HG03280 (cell line): ENCODE data around the gene OLFML3.
A peak's percentile ranks its signal among the peaks of the same experiment; 100 is the strongest.

Experiments
- ATAC-seq: cut with Tn5 transposase; IDR thresholded peaks from one replicate; pipeline ENCODE4 v1.9.1; 2021; ENCODE audit warnings: mild to moderate bottlenecking, moderate library complexity; ENCODE audit not compliant: unreplicated experiment

Gene OLFML3, protein sequence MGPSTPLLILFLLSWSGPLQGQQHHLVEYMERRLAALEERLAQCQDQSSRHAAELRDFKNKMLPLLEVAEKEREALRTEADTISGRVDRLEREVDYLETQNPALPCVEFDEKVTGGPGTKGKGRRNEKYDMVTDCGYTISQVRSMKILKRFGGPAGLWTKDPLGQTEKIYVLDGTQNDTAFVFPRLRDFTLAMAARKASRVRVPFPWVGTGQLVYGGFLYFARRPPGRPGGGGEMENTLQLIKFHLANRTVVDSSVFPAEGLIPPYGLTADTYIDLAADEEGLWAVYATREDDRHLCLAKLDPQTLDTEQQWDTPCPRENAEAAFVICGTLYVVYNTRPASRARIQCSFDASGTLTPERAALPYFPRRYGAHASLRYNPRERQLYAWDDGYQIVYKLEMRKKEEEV

DNA sequence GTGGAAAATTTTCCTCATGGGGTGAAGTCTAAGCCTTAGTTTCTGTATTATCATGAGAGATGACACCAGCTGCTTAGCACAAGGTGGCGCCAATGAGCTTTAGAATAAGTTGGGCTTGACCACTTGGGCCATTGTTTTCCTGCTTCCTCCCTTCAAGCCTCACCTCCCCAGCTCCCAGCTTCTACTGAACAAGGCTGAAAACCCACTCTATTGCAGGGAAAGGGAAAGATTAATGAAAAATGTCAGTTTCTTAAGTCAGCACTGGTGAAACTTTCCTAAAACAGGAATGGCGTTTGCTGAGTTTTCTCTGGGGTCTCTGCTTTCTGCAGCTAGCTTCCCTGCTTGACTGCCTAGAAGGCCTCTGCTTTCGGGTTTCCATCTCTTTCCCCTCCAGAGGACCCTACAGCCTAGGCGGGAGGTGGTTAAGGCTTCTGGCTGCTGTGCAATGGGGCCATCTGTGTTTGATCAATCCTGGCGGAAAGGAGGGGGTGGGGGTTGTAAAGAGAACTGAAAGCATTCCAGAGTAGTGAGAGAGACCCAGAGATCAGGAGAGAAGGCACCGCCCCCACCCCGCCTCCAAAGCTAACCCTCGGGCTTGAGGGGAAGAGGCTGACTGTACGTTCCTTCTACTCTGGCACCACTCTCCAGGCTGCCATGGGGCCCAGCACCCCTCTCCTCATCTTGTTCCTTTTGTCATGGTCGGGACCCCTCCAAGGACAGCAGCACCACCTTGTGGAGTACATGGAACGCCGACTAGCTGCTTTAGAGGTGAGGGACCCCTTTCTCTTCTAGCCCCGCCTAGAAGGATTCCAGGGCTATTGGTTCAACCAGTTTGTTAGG is at the start of gene OLFML3:
Gene OLFML3 (plus strand): TSS at position 612 of the 840 bp plus-strand sequence. CDS start 43 bp downstream, at position 655.
- ATAC-seq, result no peak

DNA sequence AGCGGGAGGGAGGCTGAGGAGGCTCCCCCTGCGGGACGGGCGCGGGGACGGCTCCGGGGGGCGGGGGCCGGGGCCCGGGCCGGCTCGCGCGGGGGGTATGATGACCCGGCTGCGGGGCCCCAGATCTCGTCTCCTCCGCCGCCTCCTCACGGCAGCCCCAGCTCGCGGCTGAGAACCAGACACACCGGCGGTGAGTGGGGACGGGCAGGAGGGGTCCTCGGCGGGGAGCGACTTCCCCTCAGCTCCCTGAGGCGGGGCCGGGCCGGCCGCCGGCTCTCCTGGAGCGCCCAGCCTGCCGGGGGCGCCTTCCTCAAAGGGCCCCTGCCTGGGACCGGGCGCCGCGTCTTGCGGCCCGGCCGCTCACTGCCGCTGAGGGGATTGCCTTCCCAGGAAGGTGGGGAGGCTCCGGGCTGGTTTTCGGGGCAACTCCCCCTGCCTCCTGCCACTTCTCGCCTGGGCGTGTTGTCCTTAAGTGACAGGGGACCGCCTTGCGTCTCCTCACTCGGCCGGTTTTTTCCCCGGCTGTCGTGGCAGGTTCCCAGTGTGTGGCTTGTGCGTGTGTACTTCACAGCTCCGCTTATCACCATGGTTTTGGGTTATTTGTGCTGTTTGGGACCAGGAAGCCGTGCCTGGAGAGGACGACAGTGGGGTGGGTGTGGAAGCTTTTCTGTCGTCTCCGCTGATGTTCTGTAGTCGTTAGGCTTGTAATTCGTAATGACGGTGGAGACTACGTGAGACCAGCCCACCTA is 49.4 kb upstream of the OLFML3 start:
- peak; percentile 31 for ATAC-seq

DNA sequence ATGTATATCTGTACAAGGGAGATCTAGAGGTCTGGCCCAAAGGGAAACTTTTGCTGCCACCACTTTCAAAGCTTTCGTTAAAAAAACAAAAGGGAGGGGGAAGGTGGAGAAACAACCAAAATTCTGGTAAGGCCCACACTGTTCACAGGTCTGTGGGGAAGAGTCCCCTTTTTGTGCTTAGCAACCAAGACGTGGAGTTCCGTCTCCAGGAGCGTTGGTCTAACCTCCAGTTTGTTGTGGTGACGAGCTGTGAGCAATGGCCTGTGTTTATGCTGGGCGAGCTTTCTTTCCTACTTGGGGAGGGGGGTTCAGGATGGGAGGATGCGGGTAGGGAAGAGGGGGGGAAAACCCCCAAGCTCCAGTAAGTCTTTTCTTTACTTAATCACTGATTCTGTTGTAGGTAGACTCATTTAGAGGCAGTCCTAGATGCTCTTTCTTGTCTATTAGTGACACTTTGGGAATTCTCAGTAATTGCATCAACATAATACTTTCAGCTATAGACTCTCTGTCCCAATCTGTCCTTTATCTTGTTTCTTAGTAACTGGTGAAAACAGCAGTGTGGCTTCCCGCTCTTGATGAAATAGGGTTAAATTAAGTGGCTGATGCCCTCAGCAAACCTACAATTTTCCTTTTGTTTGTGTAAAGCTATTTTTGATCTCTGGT is 48.6 kb upstream of the OLFML3 start:
- peak; percentile 26 for ATAC-seq

DNA sequence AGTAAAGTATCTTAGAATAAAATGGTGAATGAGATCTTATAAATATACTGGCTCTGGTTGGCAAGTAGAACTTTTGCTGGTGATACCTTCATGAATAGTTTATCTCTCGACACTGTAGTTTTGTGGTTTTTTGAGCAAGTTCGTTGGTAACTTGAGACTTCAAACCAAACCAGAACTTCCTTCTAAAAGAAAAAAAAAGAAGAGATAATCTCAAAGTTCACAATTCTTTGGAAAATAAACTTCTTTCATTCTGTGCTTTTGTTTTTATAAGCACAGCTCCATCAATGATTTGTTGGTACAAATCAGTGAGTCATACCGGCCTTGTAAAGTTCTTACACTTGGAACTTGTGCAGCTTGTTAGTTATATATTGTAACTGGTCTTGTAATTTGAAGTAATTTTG is 47.8 kb upstream of the OLFML3 start:
- ATAC-seq, result no peak

DNA sequence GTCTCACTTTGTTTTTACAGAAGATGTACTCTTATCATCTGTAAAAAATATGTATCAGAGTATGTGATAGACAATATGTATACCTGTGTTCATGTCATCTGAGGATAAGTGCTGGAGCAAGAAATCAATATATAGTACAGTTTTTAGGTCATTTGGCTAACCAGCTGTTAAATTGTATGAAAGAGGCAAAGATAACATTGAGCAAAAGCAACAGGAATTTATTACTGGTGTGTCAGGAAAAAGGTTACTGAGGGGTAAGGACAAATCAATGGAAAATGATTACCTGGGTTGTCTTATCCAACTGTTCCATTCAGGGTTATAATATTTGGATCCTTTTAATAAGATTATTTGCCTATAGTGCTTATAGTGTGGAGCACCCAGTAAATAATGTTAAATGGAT is 45.3 kb upstream of the OLFML3 start:
- no peak for ATAC-seq

DNA sequence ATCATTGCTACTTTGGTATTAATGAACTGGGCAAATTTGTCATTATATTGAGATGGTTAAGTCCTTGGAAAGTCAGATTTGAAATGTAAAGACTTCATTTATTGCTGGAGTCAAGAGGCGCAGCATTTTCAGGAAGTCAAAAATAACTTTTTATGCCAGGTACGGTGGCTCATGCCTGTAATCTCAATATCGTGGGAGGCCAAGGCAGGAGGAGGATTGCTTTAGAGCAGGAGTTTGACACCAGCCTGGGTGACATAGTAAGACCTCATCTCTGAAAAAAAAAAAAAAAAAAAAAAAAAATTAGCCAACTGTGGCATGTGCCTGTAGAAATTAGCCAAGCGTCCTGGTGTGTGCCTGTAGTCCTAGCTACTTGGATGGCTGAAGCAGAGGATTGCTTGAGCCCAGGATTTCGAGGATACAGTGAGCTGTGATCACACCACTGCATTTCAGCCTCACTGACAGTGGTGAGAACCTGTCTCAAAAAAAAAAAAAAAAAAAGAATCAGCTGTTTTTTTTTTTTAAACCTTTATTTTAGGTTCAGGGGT is 44.7 kb upstream of the OLFML3 start:
- ATAC-seq, result no peak

DNA sequence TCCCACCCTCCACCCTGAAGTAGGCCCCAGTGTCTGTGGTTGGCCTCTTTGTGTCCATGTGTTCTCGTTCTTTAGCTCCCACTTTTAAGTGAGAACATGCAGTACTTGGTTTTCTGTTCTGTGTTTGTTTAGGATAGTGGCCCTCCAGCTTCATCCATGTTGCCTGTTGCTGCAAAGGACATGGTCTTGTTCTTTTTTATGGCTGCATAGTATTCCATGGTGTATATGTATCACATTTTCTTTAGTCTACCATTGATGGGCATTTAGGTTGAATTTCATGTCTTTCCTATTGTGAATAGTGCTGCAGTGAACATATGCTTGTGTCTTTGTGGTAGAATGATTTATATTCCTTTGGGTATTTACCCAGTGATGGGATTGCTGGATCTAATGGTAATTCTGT is 44.1 kb upstream of the OLFML3 start:
- no peak for ATAC-seq

DNA sequence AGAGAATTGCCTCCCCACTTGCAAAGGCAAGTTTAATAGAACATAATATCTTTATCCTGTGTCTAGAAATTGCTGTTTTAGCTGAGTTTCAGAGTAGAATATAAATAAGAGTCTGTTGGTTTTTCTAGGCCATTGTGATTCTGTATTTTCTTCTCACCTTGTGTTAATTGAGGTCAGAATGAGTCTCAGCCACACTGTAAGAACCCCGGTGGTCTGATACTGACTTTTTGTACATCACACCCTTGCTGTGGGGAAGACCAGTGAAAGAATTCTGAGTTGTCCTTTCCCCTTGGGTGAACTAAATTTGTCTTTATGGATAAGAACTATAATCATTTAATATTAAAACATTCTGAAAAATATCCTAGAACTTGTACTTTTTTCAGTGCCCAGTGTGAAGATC is 43.3 kb upstream of the OLFML3 start:
- no peak for ATAC-seq

DNA sequence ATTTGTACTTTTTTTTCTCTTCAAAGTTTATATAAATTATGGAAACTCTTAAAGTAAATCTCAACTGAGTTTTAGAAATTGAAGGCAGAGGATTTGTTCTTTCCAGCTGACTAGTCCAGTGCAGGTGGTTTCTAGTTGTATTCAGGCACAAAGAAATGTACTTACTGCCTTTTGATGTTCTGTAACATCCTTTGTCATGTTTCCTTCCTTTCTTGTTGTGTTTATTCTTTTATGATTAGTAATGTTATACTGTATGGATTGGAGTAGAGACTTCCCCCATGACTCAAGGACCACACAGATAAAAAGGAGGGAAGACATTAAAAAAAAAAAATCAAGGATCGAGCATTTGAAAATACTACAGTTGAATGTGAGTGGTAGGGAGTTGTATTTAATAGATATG is 42.1 kb upstream of the OLFML3 start:
- no peak for ATAC-seq

DNA sequence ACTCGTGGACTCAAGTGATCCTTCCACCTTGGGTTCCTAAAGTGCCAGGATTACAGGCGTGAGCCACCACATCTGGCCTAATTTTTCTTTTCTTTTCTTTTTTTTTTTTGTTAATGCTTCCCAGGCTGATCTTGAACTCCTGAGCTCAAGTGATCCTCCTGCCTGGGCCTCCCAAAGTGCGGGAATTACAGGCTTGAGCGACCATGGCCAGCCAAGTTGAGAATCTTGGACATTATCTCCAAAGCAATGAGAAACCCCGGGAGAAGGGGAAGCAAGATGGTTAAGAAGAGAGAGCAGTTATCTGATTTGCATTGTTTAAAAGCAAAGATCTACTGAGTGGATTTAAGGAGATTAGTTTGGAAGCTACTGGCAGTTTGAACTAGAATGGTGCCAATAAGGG is 41.1 kb upstream of the OLFML3 start:
- ATAC-seq, result no peak

DNA sequence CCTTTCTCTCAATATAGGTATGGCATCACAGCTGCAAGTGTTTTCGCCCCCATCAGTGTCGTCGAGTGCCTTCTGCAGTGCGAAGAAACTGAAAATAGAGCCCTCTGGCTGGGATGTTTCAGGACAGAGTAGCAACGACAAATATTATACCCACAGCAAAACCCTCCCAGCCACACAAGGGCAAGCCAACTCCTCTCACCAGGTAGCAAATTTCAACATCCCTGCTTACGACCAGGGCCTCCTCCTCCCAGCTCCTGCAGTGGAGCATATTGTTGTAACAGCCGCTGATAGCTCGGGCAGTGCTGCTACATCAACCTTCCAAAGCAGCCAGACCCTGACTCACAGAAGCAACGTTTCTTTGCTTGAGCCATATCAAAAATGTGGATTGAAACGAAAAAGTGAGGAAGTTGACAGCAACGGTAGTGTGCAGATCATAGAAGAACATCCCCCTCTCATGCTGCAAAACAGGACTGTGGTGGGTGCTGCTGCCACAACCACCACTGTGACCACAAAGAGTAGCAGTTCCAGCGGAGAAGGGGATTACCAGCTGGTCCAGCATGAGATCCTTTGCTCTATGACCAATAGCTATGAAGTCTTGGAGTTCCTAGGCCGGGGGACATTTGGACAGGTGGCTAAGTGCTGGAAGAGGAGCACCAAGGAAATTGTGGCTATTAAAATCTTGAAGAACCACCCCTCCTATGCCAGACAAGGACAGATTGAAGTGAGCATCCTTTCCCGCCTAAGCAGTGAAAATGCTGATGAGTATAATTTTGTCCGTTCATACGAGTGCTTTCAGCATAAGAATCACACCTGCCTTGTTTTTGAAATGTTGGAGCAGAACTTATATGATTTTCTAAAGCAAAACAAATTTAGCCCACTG is 38.7 kb upstream of the OLFML3 start:
- ATAC-seq, result no peak

DNA sequence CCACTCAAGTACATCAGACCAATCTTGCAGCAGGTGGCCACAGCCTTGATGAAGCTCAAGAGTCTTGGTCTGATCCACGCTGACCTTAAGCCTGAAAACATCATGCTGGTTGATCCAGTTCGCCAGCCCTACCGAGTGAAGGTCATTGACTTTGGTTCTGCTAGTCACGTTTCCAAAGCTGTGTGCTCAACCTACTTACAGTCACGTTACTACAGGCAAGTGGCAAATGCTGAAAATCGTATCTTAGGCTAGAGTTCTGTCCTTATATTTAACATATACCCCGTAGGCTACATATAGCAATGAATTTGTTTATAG is 38.1 kb upstream of the OLFML3 start:
- ATAC-seq, result no peak

DNA sequence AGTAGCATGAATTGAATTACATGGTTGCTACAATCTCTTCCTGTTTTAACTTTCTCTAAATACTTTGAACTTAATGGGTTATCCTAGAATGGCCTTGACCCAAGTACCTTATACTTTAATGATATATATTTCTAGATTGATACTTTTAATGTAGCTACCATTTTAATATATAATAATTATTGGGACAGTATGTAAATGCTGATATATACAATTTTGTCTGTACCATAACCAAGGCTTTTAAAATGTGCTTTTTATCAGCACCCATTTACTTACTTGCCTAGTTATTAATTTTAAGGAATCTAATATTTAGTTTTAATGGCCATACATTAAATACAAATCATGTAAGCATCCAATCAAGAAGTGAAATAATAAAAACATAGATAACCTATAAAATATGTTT is 36.7 kb upstream of the OLFML3 start:
- no peak for ATAC-seq

DNA sequence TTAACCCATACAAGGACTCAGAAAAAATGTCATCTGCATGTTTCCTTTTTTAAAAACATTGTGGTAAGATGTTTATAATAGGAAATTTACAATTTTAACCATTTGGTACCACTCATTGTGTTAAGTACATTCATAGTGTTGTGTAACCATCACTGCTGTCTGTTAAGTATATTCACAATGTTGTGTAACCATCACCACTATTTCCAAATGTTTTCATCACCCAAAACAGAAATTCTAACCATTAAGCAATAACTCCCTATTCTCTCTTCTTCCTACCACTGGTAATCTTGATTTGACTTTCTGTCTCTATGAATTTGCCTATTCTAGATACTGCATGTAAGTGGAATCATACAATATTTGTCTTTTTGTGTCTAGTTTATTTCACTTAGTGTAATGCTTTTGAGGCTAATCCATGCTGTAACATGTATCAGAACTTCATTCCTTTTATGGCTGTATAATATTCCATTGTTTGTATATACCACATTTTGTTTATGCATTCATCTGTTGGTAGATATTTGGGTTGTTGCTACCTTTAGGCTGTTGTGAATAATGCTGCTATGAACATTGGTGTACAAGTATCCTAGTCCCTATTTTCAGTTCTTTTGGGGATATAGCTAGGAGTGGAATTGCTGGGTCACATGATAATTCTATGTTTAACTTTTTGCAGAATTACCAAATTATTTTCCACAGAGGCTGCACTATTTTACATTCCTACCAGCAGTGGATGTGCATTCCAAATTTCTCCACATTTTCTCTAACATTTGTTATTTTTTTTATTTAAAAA is 36.1 kb upstream of the OLFML3 start:
- no peak for ATAC-seq

DNA sequence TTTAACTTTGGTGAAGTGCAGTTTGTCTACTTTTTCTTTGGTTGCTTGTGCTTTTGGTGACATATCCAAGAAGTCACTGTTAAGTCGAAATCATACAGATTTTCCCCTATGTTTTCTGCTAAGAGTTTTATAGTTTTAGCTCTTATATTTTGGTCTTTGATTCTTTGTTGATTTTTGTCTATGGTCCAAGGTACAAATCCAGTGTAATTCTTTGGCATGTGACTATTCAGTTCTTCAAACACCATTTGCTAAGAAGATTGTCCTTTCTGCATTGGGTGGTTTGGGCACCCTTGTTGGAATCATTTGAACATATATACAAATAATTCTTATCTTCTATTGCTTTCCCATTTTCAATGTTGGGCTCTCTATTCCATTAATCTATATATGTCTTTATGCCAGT is 33.9 kb upstream of the OLFML3 start:
- ATAC-seq, result no peak

DNA sequence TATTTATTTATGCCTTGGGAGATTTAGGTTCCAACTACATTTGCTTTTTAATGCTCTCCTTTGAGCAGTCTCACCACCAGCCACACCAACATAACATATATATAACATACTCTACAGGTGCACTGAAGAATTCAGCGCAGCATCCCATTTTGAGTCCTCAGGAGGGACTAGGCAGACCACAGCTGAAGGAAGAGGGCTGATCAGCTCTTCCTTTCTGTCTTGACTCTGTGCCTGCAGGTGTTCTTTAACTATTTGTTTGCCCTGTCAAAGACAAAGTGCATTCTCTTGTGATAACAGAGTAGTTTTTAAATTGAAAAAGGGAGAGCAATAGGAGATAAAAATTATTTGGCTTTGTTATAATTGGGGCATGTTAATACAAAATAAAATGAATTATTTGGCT is 33.2 kb upstream of the OLFML3 start:
- no peak for ATAC-seq

DNA sequence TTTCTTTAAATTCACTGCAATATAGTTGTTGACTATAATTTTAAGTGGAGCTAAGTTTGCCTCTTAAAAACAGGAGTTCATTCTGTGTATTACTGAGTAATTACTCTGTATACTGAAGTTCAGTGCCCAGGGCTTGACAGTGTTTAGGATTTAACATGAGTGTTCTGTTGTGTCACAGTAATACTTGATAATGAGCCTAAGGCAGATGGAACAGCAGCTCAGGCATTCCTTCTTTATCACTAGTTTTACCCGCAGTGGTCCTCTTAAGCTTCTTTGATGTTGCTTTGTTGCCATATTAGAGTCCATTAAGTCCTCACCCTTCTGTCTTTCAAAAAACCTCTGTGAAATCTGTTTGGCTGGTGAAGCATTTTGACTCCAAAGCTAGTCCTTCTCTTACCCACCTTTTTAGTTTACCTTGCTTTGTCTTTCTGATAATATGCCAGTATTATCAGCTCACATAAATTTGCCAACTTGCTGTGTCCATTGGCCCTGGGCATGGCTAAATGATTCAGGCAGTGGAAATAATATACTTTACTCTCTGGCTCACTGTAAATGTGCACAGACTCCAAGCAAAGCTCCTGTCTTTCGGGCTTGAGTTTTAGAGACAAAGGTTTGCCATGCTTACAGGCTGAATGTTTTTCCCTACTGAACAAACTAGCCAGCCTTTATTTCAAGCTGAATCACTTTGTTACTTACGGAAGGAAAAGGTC is 32.4 kb upstream of the OLFML3 start:
- ATAC-seq, result no peak

DNA sequence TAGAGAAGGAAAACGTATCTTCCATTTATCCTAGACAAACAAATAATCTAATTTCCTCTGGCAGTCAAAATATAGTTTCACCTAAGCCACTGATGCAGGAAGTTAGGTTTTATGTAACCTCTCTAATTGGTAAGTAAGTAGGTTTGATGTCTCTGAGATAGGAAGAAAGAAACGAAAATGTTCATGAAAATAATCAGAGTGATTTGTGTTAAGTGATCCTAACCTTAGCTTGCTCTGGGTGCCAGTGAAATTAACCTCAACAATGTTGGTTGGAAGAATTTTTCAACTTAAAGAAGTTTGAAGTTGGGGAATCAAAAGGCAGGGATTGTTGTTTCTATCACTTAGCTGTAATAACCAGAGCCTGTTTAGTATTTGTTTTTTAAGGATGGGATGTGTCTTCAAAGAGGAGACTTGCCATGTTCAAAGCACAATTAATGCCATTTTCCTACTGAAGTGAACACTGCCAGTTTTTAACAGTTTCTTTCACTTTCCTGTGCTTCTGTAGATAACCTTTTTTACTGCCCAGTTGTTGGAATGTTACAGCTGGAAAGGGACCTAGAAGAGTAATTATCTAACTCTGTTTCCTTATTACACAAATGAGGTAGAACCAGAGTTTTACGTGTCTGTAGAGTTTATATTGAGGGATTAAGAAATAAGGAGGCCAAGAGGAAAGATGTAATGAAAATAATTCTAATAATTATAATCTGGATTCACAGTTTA is 31.7 kb upstream of the OLFML3 start:
- ATAC-seq, result no peak
